HG02759 (cell line): ENCODE measurements around the gene TRIM38.

Source experiments
- ATAC-seq: cut with Tn5 transposase; IDR thresholded peaks from one replicate; pipeline ENCODE4 v1.9.1; 2021; ENCODE audit warnings: mild to moderate bottlenecking, moderate library complexity; ENCODE audit not compliant: unreplicated experiment

TRIM38 gene

DNA sequence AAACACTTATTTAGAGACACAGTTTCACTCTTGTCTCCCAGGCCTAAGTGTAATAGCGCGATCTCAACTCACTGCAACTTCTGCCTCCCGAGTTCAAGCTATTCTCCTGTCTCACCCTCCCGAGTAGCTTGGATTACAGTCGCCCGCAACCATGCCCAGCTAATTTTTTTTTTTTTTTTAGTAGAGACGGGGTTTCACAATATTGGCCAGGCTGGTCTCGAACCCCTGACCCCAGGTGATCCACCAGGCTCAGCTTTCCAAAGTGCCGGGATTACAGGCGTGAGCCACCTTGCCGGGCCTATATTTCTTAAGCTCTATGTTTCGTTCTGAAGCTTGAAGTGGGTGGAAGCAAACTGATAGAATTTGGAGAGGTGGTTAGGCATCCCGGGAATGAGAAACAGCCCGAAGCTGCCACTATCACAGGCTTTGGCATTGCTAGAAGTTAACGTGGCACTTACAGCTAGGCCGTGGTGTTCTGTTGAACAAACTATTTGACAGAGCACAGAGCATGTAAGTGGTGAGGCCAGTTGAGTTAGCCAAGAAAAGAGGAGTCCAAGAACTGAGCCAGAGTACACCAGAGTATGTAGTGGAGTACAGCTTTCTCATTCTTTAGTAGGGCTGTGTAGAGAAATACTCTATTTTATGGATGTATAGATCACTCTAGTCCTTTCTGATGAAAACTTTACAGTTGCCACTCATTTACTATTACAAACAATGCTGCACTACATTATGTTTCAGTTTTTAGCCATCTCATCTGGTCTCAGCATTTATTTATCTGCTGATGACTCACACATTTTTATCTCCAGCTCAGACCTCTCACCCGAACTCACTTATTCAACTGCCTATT, 62.7 kb downstream of the TRIM38 start:
- no peak for ATAC-seq

DNA sequence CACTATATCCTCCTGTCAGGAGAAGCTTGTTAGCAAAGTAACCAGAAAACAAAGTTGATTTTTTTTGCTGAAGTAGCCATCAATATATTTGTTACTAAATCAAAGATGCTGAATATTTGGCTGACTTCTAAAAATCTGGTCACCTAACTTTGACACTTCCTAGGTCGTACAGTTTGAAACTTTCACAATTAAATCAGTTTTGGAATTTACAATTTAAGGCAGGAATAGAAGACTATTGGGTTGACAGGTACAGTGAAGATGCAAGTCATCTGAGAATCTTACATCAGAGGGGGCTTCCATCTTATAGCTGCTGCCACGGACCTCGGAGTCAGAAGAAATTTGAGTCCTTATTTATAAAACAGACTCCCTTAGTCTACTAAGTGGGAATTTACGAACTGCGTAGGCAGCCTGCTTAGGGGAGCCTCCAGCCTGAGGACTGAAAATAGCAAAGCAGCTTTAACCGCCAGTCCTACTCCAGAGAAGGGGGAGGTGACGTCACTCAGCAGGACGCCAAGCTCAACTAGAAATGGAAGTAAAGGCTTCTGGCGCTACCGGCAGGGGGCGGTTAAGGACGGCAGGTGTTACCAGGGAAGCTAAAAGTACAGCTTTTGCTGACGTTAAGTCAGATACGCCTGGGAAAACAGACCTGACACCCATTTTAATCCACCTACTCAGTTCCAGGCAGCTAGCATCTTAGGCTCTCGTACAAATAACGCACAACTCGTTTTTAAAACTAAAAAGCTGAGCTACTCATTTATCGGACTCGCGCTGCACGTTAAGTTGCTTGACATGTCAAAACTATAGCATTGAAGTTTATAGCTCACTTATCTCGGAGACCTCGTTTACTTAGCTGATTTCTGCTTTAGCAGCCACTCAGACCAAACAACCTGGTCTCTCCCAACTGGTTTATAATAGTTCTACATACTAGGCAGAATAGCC, 63.6 kb downstream of the TRIM38 start:
- ATAC-seq: peak; percentile 38

DNA sequence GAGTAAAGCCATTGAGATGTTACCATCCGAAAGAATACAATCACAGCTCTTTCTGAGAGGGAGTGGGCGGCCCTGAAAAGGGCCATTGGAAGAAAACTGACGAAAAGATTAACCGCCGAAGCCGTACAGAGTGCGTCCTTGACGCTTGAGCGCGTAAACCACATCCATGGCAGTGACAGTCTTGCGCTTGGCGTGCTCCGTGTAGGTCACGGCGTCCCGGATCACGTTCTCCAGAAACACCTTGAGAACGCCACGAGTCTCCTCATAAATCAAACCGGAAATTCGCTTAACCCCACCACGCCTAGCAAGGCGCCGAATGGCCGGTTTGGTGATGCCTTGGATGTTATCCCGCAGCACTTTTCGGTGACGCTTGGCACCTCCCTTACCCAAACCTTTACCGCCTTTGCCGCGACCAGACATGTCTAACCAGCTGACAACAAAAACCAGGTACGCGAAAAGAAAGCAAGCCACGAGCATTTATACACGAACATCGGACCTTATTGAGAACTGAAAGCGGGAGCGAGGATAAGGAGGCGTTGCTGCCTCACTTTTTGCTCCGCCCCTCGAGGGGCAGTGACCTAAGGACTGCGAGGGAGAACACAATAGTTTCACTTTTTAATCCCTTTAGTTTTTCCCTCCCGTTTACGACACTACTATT, 64.4 kb downstream of the TRIM38 start:
- peak; percentile 52 for ATAC-seq

DNA sequence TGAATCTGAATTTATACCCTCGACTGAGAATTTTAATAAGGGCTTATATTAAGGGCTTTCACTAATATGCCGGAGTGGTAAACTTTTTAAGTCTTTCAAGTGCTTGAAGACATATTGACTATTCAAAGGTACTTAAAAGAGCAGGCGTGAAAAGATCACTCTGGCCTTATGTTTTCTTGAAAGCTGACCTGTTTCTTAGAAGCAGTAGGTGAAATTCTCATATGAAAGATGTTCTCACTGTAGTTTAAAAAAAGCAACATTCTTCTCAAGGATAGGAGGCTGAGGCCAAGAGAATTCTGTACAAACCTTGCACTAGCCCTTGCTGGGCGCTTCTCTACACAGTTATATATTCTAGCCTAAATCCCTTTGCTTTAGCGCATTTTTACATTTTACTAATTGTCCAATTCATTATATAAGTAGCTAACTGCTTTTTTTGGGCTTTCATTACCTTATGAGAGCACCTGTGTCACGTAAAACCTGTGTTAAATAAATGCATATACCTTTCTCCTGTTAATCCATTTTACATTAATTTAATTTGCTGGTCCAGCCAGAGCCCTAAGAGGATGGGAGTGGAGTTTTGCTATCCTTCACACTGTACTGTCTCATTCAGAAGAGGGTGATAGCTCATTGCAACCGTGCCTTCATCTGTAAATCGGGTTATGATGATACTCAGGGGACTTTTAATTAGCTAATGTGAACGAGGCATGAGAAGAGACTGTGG, 65.0 kb downstream of the TRIM38 start:
- no peak for ATAC-seq

DNA sequence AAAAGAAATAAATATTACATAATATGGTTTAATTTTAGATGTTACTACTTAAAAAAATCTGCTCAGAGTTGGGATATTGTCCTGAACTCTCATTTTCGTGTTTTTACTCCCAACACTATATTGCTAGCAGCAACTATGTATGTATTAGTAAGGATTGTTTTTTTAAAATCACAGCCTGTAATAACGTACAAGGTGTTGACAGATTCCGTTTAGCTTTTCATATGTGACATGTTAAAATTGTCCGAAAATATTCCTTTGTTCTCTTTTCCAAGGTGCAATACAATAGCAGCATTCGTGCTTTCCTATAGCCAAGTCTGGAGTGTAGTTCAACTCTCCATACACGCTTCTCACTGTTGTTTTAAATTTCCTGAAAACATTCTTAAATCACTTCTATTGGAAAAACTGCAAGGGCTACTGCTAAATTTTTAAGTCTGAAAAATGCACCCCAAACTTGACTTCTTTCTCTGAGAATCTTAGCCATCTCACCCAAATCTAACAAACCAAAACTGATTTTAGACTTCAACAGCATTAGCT, 65.7 kb downstream of the TRIM38 start:
- ATAC-seq: no peak

DNA sequence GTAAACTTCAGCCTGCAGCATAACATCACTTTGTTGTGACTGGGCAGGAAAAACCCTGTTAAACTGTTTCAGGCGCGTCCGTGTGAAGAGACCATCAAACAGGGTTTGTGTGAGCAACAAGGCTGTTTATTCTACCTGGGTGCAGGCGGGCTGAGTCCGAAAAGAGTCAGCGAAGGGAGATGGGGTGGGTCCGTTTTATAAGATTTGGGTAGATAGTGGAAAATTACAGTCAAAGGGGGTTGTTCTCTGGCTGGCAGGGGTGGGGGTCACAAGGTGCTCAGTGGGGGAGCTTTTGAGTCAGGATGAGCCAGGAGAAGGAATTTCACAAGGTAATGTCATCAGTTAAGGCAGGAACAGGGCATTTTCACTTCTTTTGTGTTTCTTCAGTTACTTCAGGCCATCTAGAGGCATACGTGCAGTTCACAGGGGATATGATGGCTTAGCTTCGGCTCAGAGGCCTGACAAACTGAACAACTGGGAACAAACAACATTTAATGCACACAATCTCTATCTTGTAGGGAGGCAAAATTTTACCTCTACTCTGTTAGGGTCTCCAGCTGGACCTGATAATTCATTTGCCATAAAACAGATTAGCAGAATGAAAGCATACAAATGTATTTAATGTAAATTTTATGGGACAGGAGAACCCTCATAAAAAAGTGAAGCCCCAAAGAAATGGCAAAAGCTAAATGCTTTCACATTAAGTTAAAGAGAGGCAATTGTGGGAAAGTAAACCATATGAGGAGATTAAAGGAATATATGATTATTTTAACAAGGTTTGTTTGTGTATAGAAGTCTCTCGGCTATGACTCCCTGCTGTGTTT, 66.4 kb downstream of the TRIM38 start:
- ATAC-seq: no peak

DNA sequence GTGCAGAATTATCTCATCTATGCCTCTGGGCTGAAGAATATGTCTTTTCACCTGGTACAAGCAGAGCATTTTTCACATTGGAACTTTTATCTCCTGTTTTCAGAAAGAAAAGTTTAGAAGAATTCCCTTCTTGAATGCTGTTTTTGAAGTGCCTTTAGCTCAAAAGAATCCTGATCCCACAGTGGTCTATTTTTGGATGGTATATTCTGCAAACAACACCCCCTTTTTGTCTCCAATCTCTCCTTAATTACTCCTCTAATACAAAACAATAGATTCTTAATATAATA, 66.9 kb downstream of the TRIM38 start:
- no peak for ATAC-seq

DNA sequence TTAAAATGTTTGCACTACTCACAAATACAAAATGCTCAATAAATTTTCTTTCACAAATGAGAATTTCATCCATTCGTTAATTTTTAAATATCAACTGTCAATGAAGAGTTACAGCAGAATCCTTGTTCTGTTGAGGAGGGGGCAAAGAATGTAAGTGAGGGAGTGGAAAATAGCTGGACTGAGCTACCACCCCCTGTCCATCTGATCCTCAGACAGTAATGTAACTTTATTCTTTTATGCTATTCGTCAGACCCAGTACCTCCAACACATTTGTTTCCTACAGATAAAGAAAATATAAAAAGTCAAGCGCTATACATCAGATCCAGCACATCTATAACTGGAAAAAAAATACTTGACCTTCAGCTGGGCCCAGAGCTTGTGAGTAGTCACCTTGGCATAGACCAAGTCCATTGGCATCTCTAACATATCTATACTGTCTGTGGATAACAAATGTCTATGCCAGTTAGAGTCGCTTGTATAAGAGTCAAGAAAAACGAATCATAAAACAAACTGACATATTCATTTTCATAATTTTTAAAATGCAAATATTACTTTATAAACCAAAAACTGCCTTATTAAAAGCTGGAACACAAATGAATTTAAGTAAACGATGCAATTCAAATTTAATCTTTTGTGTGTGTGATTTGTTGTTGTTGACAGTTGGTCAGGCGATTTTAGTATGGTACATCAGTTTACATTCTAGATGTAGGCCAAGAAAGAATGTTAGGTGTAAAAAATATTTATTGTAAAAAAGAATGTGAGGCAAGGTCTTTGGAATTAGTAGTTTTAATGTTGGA, 67.5 kb downstream of the TRIM38 start:
- no peak for ATAC-seq

DNA sequence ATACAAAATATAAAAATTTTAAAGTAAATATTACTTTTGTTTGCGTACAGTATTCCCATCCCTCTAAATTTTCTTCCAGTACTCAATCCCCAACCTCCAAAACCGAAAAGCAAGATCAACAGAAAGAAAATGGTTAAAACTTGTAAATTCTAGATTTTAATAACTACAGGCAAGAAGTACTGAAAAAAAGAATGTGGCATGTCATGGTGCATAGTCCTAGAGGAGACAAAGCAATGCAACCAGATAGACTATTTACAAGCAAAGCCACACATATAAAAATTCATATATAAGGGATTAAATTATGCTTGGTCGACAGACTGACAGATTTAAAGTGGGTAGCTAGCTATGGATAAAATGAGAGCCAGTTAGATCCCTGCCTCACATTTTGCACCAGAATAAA, 68.1 kb downstream of the TRIM38 start:
- no peak for ATAC-seq

DNA sequence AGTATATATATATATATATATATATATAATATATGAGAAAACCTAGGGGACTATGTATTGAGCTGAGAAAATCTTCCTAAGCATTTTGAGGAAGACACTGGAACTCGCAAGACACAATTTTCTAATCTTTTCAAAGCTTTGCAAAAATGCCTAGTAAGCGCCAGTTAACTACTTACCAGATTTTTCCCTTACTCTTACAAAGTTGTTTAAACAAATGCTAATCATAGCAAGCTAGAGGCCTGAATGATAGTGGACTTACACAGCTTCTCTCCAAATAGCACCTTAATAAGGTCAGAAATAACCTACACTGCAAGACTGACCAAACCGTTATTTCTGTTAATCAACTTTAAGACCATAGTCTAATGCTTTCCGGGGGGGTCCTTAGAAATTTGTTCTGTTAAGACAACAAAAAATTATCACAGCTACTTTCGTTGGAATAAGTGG, 68.6 kb downstream of the TRIM38 start:
- ATAC-seq: no peak

DNA sequence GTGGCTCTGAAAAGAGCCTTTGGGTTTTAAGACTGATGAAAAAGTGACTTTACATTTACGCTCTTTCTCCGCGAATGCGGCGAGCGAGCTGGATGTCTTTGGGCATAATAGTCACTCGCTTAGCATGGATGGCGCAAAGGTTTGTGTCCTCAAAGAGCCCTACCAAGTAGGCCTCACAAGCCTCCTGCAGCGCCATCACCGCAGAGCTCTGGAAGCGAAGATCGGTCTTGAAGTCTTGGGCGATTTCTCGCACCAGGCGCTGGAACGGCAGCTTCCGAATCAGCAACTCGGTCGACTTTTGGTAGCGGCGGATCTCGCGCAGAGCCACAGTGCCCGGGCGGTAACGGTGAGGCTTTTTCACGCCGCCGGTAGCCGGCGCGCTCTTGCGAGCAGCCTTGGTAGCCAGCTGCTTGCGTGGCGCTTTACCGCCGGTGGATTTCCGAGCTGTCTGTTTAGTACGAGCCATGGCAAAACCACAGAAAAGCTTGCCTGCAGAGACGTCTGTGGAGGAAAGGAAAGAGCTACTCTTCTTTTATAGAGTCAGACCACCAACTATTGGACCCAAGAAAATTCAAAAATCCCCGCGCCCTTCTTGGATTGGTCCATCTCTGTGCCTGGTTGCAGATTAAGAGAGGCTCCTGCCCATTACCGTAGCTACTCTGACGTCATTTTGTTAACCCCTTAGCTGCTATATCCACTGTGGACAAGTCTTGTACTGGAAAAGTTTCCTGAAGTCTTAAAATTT, 69.2 kb downstream of the TRIM38 start:
- ATAC-seq: peak; percentile 47

DNA sequence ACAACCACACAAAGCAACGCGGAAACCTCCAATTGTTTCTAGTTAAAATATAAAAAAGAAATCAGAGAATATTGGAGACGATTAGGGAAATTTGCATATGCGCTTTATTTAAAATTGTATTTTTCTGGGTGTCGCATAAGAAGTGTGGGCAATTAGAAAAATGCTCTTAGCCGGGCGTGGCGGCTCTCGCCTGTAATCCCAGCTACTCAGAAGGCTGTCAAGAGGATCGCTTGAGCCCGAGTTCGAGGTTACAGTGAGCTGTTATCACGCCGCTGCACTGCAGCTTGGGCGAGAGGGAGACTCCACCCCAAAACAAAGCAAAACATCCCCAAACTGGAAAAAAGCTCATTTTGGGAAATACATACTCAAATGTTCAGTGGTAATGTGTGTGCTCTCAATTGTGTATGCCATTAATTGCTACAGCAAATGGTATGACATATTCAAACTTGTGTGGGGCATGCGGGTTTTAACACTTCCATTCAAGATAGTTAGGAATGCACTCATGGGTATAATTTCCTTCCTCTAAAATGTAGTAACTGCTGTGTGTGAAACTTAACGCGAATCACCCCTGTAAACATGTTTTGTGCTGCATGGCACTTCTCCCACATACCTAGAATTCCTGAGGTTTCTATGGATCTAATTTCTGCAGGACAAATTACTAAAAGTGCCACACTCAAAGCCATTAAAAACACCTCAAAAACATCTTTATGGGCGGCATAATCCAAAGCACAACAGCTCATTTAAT, 69.9 kb downstream of the TRIM38 start:
- no peak for ATAC-seq

DNA sequence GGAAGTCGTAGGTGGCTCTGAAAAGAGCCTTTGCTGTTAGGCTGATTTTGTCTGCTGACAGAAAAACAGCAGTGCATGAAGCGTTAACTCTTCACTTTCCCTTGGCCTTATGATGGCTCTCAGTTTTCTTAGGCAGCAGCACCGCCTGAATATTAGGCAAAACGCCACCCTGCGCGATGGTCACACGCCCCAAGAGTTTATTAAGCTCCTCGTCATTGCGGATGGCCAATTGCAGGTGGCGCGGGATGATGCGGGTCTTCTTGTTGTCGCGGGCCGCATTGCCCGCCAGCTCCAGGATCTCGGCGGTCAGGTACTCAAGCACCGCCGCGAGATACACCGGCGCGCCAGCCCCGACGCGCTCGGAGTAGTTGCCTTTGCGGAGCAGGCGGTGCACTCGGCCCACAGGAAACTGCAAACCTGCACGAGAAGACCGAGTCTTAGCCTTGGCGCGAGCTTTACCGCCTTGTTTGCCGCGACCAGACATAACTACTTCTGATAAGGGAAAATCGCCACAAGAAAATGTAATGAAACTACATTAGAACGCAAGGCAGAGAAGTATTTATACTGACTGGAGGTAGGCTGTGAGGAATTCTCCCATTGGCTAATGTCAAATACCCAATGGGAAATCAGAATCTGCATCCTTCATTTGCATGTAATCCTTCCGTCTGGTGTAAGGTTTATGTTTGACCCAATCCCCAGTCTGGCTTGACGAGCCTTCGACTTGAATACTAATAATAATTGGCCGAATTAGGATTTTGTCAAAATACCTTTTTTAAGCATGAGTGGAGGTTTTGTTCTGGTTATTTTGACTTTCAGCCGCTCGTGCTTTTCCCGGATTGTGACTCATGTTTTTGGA, 70.7 kb downstream of the TRIM38 start:
- ATAC-seq: peak; percentile 64

DNA sequence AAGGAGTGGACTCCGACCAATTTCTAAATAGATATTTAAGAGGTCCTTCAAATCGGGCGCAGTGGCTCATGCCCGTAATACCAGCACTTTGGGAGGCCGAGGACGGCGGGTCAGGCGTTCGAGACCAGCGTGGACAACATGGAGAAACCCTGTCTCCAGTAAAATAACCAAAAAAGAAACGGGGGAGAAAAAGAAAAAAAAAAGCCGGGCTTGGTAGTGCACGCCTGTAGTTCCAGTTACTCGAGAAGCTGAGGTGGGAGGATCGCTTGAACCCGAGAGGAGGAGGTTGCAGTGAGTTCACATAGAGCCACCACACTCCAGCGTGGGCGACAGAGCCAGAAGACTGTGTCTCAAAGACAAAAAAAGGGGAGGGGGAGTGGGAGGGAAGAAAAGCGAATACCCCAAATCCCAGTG, 71.3 kb downstream of the TRIM38 start:
- no peak for ATAC-seq

DNA sequence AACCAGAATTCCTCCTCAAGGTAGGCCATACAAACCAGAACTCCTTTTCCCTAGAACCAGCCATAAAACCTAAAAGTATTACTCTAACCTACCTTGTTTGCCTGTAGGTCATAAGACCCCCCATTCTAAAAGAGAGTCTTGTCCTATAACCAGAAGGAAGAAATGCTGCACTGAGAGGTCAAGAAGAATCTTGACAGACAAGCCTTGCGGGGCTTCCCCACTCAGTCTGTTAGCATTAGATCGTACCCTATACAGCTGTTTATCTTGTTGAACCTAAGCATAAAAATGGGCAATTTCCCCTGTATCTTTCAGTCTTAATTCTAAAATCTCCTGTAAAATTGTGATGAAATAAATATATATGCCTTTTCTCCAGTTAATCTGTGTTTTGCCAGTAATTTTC, 72.3 kb downstream of the TRIM38 start:
- ATAC-seq: no peak
